ENCODE data around the gene MRPL49. TPM values are rescaled to one million over a fixed set of nuclear protein-coding genes. Genes with fewer than 3 reads are reported as not detected.

MRPL49 gene
- total and polyA plus RNA-seq, 2 of the 8 experiments (the other 6 are each of a cell fraction or from before 2014, with no cell fraction given) = 54.0 to 84.8 TPM

- TF ChIP-seq RXRA (IDR thresholded peaks at IDR 0.05; ENCODE audit: insufficient read depth, low read depth, low read length) (no peak), E2F6 (IDR thresholded peaks at IDR 0.05) (no peak), JUN (IDR thresholded peaks at IDR 0.05; ENCODE audit: low read depth, low read length) (no peak), CHD7 (IDR thresholded peaks at IDR 0.05; ENCODE audit: insufficient replicate concordance, low read length) (no peak), KDM1A (IDR thresholded peaks at IDR 0.05; ENCODE audit: borderline replicate concordance, low read length) (no peak), SIN3A (conservative IDR thresholded peaks at IDR 0.05 in 1 of 2, IDR thresholded peaks at IDR 0.05 in 1 of 2; ENCODE audit: low read depth in 1 of 2, low read length in 2 of 2) (no peak), BCL11A (IDR thresholded peaks at IDR 0.05; ENCODE audit: low read depth in 2 of 2, low read length in 2 of 2) (no peak), SAP30 (IDR thresholded peaks at IDR 0.05; ENCODE audit: insufficient read depth, insufficient replicate concordance, low read length) (no peak)
Observed at GRCh38 chr11:65125197-65126056, 3.3 kb downstream of the MRPL49 start (continued).

Measured in H1 (cell line).